Mesenteric fat pad (tissue), 1 donor: ENCODE data around the gene ANKH. TPM values are rescaled to one million over a fixed set of nuclear protein-coding genes. Genes with fewer than 3 reads are reported as not detected.
"Not testable (repeated sequence)": the region's sequence is repeated elsewhere in the genome, so short reads cannot be mapped to it uniquely, and the experiment has no call there.

Experiments
- DNase-seq: peaks from one replicate; pipeline ENCODE4 v3.0.0-alpha.2; 2020; ENCODE audit warnings: low spot score
- total RNA-seq: library from RNA; stranded (reverse); fragmentation: NEBNext Ultra II Directional; extraction: Animal tissue kit (Norgen Biotek cat#: 25700); gene quantifications from one replicate; pipeline ENCODE4 v1.2.1, GENCODE V29; 2021
- donor health status: DM: yes; HTN: yes; CAD: no.

The ANKH gene
- total RNA-seq, 1 donor from 2014 or later, result 78.1 TPM

DNA sequence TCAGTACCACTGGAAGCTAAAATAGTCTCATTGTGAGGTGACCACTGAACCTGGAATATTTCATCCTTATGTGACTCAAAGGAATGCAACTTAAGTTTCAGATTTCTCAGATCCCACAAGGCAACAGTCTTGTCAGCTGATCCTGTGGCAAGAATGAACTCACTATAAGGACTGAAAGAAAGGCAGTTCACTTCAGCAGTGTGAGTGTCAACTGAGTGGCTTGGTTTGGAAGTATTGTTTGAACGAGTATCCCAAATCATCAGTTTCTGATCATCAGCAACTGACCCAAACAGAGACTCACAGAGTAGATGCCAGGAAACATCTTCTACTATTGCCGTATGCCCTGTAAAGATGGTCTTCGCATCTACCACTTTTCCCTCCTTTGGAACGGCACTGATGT lies 74.2 kb downstream of the ANKH start:
- DNase-seq, result not testable (repeated sequence)

DNA sequence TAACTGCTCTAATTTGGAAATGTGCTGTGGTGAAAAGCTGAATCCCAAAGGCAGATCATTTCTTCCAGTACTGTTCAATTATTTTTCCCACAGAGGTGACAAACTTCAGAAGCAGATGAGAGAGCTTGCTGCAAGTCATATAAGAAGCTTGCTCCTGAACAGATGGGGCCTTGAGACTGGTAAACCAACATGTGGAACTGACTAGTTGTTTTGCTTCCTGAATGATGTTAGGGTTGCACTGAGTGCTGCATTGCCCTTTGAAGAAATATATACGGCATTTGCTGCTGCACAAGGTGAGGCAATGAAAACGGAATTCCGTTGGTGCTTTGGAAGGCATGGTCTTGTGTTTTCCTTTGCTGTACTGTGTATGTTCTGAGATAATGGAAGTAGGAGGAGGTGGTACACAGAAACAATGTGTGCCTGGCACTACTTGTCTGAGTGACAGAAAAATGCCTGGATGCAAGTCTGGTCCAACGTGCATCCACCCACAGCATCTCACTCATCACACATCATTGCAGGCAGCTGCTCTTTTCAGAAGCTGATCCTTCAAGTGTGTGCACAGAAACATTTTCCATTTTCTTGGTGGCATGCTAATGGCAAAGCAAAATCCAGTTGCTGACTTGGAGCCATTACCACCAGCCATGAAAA lies 76.9 kb downstream of the ANKH start:
- no peak for DNase-seq

DNA sequence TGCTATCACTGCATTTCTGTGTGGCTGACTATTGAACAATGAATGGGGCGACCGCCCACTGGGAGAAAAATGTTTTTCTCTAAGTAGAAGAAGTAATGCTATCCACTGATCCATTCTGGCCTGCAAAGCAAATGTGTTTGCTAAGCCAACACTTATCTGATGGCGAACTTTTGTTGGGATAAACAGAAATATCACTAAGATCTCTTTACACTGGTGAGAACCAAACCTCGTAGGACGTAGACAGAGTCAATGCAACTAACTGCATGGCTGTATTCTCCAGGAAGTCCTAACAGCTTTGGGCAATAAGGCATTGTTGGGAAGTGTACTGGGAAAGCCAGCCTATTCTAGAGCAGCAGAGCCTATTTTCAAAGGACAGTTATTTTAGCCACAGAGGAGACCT lies 77.7 kb downstream of the ANKH start:
- DNase-seq, result no peak

DNA sequence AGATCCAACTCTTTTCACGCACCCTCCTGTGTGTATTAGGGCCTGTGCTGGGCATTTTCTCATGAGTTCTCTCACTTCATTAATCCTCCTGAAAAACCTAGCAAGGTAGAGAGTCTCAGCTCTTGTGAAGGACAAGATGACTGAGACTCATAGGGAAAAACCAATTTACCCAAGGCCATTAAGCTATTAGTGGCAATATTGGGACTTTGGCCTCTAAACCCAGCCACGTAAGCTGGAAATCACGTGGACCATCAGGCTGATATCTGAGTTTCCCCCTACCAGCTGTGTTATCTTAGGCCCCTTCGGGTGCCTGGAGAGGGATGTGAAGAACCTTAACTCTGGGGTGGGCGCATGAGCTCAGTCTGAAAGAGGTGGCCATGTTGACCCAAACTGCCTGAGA lies 80.7 kb downstream of the ANKH start:
- DNase-seq, result no peak

DNA sequence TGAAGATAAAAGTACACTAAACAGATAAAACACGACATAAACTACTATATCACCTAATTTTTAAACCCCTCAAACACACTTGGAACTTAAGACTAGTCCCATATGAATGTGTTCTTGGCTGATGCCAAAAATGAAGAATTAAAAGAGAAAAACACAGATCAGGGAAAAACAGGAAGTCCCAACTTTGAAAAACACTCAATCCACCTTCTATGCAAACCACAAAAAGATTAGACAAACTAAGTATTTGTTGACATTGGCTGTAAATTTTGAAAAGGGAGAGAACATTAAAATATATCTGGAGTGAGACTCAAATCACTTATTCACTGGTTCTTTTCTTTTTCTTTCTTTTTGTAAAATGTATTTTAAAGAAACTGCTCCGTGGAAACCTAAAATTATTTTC lies 81.4 kb downstream of the ANKH start:
- no peak for DNase-seq

DNA sequence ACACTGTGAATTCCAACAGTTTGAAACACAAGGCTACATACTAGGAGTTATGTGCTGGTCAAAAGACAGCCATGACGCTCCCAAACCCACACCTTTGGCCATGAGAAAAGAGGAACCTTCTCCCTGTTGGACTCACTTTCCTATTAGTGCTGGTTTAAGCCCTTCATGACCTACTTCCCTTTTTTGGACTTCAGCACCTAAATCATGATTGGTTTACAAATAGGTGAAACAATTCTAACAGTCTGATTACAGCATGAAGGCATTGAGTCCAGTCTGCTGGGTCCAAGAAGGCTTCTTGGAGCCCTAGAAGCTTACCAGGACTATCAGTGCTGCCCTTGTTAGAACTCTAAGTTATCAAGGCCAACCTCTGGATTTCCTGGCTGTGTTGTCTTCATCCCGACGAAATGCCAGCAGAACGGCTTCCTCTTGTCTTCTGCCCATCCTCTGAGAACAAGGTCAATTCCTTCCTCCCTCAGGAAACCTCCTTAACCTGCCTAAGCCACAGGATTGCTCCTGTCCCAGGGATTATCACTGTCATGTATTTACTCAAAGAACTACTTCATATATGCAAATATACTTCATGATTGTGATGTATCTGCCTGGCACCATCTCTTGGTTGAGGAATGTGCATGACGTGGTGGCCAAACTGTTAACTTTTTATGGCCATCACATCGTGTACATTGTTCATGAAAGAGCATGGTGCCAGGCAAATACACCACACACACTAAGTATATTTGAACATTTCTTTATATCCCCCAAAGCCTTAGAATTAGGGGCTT lies 83.6 kb downstream of the ANKH start:
- DNase-seq, result no peak

DNA sequence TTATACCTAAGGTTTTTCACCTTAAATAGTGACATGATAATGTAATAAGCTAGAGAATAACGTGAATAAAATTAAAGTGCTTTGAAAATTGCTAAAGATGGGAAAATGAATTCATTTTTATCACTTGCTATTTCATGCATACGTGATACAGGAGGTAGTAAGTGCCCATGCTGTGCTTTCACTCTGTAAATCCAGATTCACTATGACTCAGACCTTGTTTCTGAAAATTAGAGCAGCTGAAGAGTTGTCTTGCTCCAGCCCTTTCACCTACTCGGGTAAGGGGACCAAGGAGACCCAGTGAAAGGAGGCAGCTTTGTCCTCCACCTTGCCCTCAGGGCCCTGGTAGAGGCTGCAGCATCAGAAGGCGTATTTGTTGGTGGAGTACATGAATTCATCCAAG lies 87.9 kb downstream of the ANKH start:
- DNase-seq, result no peak

DNA sequence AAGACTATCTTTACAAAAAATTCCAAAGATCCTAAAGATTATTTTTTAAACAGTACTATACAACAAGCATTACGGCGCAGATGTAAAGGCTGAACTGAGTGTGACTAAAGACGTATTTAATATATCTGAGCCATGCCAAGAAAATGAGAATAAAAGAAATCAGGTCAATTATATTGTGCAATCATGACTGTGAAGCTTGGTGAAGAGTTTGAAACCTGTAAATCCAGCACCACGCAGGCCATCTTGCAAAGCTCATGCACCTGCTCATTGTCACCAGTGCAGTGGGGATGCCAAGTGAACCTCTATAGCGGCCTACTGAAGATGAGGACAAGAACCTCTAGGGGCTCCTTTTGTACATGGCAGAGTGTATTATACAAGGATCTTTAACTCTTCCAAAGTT lies 89.0 kb downstream of the ANKH start:
- no peak for DNase-seq

DNA sequence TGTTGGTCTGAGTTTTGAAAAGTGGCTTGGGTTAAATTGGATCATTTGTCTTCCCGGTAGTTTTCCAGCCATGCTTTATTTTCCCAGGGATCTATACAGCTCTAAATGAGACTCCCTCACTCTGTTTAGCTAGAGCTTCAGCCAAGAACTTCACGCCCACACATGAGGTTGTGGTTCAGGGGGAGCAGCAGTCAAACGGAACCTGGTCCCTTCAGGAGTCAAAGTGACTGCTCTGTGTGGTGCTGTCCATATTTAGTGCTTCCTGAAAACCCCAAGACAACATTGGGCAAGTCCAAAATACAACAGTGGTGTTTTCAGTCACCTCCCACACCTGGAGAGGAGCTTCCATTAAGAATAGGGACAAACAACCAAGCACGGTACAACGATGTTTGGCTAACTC lies 90.5 kb downstream of the ANKH start:
- no peak for DNase-seq

DNA sequence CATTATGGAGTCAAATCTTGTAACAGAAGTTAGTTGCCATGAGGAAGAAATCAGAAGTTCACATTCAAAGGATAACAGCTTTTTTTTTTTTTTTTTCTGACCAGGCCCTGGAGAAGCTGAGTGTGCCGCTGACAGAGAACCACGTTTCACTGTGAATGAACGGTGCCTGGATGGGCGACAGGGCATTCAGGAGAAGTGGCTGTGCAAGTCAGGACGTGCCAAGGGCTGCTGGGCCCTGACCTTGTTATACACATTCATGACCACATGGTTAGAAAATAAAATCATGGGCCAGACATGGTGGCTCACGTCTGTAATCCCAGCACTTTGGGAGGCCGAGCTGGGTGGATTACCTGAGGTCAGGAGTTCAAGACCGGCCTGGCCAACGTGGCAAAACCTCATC lies 91.6 kb downstream of the ANKH start:
- no peak for DNase-seq

DNA sequence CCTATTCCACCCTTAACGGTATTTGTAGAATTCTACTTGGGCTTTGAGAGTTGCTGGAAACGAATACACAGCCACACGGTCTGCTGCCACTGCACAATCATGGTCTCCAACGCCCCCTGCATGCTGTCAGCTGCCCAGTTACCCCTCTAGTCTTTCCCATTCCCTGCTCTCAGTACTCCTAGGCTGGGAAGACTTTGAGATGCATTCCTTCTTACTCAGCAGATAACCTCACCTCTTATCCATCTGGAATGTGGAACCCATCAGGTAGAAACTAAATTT lies 92.8 kb downstream of the ANKH start:
- no peak for DNase-seq

DNA sequence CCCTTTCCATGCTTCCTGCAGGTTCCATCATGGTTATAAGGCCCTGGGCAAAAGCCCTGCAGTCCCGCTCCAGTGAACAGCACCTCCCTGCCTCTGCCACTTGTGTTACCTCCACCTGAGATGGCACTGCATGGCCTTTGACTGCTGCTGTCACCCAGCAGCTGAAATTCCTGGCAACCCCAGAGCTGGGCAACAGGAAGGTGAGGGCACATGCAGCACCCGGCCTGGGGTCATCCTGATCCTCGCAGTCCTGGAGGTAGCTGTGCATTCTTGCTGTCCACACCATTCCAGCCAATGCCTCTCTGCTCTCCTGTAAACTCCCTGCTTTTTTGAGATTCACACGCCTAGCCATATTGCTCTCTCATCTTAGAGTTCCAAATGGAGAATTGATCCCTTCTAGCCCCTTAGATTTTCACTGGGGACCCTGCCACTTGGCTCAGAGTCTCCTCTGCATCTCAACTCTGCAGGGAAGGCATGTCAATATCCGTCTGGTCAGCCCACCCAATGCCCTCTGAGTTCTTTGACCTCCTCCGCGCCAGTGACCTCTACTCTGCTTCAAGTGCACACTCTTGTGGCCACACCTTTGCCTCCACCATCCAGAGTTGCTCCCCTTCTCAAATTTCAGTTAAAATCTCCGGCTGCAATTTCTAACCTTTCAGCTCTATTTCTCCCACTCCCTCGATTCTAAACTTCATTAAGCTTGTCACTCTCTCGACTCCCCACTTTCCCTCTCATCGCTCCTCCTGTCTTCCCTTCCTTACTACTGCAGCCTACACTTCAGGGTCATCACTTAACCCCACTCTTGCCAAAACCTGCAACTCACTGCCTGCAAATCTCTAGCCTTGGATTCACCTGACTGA lies 93.4 kb downstream of the ANKH start:
- no peak for DNase-seq

DNA sequence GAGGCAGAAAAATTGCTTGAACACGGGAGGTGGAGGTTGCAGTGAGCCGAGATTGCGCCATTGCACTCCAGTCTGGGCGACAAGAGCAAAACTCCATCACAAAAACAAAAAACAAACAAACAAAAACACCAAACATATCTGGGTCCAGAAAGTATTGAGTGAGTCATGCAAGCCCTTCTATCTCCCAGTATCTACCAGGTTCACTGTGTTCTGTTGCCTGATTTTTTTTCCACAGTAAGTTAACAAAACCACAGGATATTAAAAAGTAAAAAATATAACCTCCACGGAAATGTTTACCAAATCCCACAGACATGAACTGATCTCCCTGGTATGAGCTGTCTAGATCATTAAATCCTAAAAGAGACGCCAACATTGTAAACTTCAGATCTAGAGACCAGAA lies 94.4 kb downstream of the ANKH start:
- DNase-seq, result no peak

DNA sequence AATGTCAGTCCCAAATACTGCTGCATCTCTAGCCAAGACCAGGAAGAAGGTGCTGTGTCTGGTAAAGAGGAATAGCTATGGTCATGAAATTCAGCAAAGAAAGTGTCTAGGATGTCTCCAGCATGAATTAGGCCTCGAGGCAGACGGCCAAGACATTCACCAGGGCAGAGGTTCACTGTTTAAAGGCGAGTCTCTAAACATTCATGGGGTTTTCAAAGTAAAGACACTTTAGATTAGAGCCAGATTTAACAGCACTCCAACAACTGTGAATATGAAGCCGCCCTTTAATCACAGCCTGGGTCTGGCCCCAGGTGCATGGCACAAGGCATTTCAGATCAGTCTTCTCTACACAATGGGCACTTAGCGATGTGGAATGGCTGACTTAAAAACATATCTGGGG lies 95.0 kb downstream of the ANKH start:
- DNase-seq, result no peak

DNA sequence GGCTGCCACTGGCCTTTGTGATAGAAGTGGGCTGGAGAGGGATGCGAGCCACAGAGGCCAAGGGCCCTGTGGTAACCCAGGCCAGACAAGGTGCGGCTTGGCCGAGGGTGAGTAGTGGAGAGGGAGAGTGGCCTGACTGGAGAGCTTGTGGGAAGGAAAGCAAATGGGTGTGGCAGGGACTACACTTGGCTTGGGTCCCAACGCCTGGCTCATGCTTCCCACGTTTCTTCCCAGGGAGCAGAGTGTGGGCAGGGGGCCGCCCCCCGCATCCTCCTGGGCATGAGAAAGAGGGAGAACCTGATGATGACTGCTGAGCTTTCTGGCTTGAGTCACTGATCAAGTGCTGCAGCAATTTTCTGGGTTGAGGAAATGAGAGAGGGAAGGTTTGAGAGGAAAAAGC lies 95.7 kb downstream of the ANKH start:
- no peak for DNase-seq

DNA sequence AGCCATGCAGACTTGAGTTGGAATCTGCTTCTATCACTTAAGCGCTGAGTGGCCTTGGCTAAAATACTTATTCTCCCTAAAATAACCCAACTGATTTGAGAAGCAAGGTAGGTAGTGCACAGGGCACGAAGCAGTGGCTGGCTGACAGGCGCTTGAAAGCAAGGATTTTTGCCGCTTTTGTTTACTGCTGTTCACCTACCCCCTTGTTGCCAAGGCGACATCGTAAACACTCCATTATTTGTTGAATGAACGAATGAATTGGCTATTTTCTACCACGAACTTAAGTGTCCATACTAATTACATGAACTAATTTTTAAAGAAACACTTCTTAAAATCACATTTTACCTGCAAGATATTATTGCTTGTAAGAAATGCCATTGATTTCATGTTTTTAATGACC lies 98.0 kb downstream of the ANKH start:
- DNase-seq, result no peak

DNA sequence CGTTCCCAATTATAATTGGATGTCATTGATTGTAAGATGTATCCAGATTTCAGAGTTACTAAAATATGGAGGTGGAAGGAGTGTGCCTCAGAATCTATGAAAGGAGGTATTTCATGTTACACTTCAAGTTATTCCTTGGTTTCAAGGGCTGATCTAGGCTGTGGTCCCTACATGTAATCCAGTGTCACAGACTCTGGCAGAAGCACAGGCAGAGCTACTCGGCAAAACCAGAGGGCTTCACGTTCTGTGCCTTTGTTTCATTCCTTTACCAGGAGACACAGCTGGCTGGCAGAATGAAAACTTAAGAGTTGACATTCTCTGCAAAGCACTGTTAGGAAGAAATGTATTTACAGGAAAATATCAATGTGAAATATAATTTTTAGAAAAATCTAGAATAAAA lies 99.6 kb downstream of the ANKH start:
- no peak for DNase-seq

DNA sequence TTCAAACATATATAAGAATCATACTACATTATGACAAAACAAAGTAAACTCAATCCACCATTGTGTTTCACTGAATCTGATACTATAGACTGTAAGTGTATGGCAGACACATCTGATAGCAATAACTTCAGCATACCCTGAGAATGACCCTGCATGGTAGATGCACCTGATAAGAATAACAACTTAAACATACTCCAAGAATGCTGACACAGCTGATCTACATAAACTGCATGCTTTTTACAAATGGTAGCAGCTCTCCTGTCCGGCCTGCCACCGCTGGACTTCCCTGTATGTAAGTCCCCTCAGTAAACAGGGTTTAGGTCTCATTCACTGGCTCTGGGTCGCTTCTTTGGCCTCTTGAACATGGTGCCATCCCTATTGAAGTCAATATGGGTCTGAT lies 100.4 kb downstream of the ANKH start:
- DNase-seq, result no peak

DNA sequence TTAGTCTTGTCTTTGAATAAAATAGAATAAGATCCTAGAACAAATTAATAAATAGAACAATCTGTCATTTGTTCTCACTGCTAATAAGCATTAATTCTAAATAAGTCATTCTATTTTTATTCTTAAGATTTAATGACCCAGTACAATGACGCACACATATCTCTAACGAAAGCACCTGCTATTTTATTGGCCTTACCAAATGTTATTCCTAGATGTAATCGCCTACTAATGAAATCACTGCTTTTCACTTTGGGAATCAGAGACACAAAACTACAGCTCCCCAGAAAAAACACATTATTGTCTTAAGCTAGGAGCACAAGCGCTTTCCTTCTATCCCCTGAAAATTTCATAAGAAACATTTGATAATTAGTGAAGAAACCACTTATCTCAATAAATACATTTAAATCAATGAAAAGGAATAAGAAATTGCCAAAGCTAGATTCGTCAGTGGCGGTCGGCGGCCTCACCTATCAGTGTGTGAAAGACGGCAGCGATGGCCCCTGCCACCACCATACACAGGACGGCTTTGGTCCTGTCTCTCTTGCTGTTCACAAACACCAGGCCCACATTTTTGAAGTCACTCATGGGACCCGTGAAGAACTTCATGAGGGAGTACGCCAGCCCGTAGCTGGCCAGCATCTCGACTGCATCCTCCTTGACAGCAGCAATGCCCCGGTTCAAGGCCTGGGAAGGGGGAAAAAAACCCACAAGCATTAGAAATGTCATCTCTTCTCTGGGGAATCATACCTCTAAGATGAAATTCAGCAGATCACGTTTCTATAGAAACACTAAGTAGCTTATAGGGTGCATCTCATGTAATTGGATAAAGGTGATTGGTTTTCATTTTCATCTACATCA lies 102.8 kb downstream of the ANKH start:
- no peak for DNase-seq

DNA sequence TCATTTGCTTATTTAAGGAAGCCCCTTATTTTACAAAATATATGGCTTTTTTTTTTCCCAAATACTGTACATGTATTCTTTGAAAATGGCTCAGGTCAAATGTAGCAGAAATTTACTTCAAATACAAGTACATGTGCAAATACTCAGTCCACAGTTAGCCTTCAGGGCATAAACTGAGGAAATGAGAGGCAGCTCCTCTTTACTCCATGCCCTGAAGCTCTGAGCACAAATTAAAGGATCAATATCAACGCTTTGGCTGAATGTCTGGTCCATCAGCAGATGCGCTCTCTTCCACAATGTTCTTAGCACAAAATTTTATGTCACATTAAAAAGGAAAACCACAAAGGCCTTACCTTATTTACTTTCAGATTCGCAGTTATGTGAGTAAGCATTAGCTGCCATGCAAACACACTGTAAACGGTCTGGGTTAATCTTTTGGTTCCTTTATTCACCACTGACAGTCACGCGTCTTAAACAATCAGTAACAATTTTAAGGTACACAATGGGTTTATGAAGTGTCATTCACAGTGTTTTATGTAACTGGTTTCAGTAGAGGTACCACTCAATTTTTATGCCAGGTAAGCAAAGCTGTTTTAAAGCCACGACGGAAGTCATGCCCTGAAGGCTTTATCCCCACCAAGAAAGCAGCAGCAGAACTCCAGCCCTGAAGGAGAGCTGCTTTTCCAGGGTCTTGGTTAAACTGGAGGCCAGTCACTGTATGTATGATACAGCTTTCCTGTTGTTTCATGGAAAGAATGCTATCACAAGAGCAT lies 103.7 kb downstream of the ANKH start:
- DNase-seq, result no peak

DNA sequence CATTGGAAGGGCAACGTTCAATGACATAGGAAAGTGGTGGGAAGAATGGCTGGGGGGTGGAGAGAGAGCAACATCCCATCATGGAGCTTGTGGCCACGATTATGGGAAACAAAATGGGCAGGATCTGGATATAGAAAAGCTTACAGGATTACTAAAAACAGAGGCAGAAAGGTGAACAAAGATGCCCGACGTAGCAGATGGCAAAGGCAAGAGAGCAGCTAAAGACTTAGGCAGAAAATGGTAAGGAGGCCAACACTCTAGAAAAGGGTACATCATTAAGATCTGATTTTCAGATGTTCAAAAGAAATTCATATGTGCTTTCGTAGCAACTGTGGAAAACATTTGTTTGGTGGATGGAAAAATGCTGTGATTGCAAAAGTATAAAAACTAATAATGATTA lies 104.5 kb downstream of the ANKH start:
- no peak for DNase-seq
